H1 (cell line): Measurements from ENCODE around the gene RXRA. TPM values are rescaled to one million over a fixed set of nuclear protein-coding genes. Genes with fewer than 3 reads are reported as not detected.

Source experiments
- PHF8 ChIP-seq: fragments of 200-600 bp; sonication (generic); conservative IDR thresholded peaks from 2 replicates; pipeline ENCODE4 v1.7.1; 2012; ENCODE audit warnings: low read depth, mild to moderate bottlenecking, inconsistent platforms, low read length, moderate library complexity
- RNF2 ChIP-seq: fragments of 200-900, 300-1000 bp; sonication (generic); IDR thresholded peaks from 2 replicates; pipeline ENCODE4 v1.7.1; 2016; ENCODE audit warnings: borderline replicate concordance, low read depth, mild to moderate bottlenecking, antibody characterized with exemption, low read length; ENCODE audit not compliant: poor library complexity, severe bottlenecking; ENCODE audit errors: missing control alignments
- YY1 ChIP-seq: IDR thresholded peaks from 2 replicates; pipeline ENCODE4 v1.6.1; 2011; ENCODE audit warnings: low read depth, mild to moderate bottlenecking, low read length
- polyA plus RNA-seq, 7 experiments: library from polyadenylated mRNA; depleted of rRNA in 3 of 7; stranded (reverse) in 5 of 7; unstranded in 2 of 7; fragments of >200 nt in 5 of 7; fragments of 200-250 nt in 2 of 7; gene quantifications; 1 replicate in 5 of 7; 2 replicates in 1 of 7; 4 replicates in 1 of 7; pipeline versions ENCODE4 v1.2.1 to v1.2.3, GENCODE V29; 2011 to 2013; ENCODE audit warnings: missing spikeins in 2 of 7, mixed read lengths in 2 of 7
- total RNA-seq: library from RNA; stranded (reverse); fragmentation: NEBNext Ultra II Directional; extraction: Animal tissue kit (Norgen Biotek cat#: 25700); gene quantifications from 2 replicates; pipeline ENCODE4 v1.2.1, GENCODE V29; 2021
- TF ChIP-seq, protein P1 (sequence below): IDR thresholded peaks from 2 replicates; pipeline ENCODE4 v1.6.1; 2012; ENCODE audit warnings: low read length, inconsistent platforms

RXRA gene
- total and polyA plus RNA-seq, 2 of the 8 experiments (the other 6 are each of a cell fraction or from before 2014, with no cell fraction given): 9.8 to 29.4 TPM

GRCh38 chr9:134375430-134376385 lies 49.5 kb downstream of the RXRA start (continued):
- TF ChIP-seq, protein P1, sequence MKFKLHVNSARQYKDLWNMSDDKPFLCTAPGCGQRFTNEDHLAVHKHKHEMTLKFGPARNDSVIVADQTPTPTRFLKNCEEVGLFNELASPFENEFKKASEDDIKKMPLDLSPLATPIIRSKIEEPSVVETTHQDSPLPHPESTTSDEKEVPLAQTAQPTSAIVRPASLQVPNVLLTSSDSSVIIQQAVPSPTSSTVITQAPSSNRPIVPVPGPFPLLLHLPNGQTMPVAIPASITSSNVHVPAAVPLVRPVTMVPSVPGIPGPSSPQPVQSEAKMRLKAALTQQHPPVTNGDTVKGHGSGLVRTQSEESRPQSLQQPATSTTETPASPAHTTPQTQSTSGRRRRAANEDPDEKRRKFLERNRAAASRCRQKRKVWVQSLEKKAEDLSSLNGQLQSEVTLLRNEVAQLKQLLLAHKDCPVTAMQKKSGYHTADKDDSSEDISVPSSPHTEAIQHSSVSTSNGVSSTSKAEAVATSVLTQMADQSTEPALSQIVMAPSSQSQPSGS: no peak
- TF ChIP-seq PHF8 (no peak), YY1 (no peak), RNF2 (no peak)
- TF ChIP-seq, all 59 proteins: peak for 0
